ENCODE results near the gene FBXO27.

The FBXO27 gene

DNA sequence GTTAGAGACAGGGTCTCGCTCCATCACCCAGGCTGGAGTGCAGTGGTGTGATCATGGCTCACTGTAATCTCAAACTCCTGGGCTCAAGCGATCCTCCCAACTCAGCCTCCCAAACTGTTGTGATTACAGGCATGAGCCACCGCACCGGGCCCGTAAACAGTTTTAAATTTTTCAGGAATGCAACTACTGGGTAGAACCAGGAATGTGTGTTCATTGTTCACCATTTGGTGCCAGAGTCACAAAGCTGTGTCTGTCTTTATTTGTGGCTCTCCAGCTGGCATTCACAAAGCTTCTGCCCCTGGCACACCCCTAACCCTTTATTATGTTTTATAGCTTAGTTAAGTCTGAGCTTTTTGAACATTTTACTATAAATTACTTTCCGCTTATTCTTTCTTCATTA is 32.1 kb upstream of the FBXO27 start:
- Histone ChIP-seq H3K9me3 (ENCODE audit: control insufficient read depth, insufficient read depth, low read length) (no peaks in the 10 kb centered on the region), H3K27ac (ENCODE audit: low read length) (no peak overlapping the region), H3K27me3 (ENCODE audit: control insufficient read depth, insufficient read depth, low read length) (no peaks in the 10 kb centered on the region), H3K4me1 (ENCODE audit: control insufficient read depth, insufficient read depth, low read length) (no peaks in the 10 kb centered on the region), H3K4me3 (ENCODE audit: low read length) (no peak overlapping the region), H3K36me3 (ENCODE audit: control insufficient read depth, insufficient read depth, low read length) (no peaks in the 10 kb centered on the region)
- no CpG with 5 or more reads among the region's 6 CpGs for WGBS (ENCODE audit: insufficient coverage, insufficient read length)
- no peak for DNase-seq (ENCODE audit: low read depth, low spot score)

DNA sequence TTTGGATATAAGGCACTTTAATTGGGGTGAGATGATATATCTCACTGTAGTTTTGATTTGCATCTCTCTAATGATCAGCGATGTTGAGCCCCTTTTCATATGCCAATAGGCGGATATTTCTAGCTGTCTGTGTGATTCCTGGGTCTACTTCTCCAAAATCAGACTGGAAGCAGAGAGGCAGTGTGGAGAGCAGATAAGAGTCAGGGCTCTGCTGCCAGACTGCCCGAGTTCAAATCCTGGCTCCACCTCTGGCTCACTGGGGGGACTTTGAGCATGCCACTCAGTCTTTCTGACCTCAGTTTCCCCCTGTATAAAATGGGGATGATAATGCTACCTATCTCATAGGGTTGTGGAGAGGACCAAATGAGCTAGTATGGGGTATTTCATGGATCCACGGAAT is 27.8 kb upstream of the FBXO27 start:
- Histone ChIP-seq H3K27ac (ENCODE audit: low read length) (no peak overlapping the region), H3K9me3 (ENCODE audit: control insufficient read depth, insufficient read depth, low read length) (no peaks in the 10 kb centered on the region), H3K4me1 (ENCODE audit: control insufficient read depth, insufficient read depth, low read length) (no peaks in the 10 kb centered on the region), H3K4me3 (ENCODE audit: low read length) (no peak overlapping the region), H3K36me3 (ENCODE audit: control insufficient read depth, insufficient read depth, low read length) (no peaks in the 10 kb centered on the region), H3K27me3 (ENCODE audit: control insufficient read depth, insufficient read depth, low read length) (no peaks in the 10 kb centered on the region)
- no CpG with 5 or more reads among the region's 4 CpGs for WGBS (ENCODE audit: insufficient coverage, insufficient read length)
- DNase-seq (ENCODE audit: low read depth, low spot score) = no peak

- no peaks in the 10 kb centered on the region for H3K9me3 ChIP-seq (ENCODE audit: control insufficient read depth, insufficient read depth, low read length)
- no peak for DNase-seq (ENCODE audit: low read depth, low spot score)
- no peaks in the 10 kb centered on the region for H3K36me3 ChIP-seq (ENCODE audit: control insufficient read depth, insufficient read depth, low read length)
- no peaks in the 10 kb centered on the region for H3K27me3 ChIP-seq (ENCODE audit: control insufficient read depth, insufficient read depth, low read length)
- H3K27ac ChIP-seq (ENCODE audit: low read length) = no peak overlapping the region
- no peaks in the 10 kb centered on the region for H3K4me1 ChIP-seq (ENCODE audit: control insufficient read depth, insufficient read depth, low read length)
- H3K4me3 ChIP-seq (ENCODE audit: low read length) = no peak overlapping the region
Measured at GRCh38 chr19:39059302-39059701, 27.0 kb upstream of the FBXO27 start.

DNA sequence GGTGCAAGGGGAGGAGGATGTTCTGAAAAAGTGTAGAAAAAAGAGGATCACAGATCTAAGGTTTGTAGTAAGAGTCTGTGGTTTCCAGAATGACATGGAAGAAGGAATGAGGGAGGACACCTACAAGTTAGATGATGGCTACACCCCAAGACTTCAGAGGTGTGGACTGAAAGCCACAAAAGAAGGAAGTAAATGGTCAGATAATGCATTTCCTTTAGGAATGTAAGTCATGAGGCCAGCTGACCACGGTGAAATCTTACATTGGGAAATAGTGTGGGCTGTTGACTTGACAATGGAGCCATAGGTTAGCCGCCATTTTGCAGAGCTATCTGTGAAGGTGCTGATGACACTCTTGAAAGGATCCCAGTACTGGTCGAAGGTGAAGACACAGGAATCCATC is 25.3 kb upstream of the FBXO27 start:
- no peak for DNase-seq (ENCODE audit: low read depth, low spot score)
- Histone ChIP-seq H3K27ac (ENCODE audit: low read length) (no peak overlapping the region), H3K4me1 (ENCODE audit: control insufficient read depth, insufficient read depth, low read length) (no peaks in the 10 kb centered on the region), H3K36me3 (ENCODE audit: control insufficient read depth, insufficient read depth, low read length) (no peaks in the 10 kb centered on the region), H3K4me3 (ENCODE audit: low read length) (no peak overlapping the region), H3K9me3 (ENCODE audit: control insufficient read depth, insufficient read depth, low read length) (no peaks in the 10 kb centered on the region), H3K27me3 (ENCODE audit: control insufficient read depth, insufficient read depth, low read length) (no peaks in the 10 kb centered on the region)
- no CpG with 5 or more reads among the region's 3 CpGs for WGBS (ENCODE audit: insufficient coverage, insufficient read length)

DNA sequence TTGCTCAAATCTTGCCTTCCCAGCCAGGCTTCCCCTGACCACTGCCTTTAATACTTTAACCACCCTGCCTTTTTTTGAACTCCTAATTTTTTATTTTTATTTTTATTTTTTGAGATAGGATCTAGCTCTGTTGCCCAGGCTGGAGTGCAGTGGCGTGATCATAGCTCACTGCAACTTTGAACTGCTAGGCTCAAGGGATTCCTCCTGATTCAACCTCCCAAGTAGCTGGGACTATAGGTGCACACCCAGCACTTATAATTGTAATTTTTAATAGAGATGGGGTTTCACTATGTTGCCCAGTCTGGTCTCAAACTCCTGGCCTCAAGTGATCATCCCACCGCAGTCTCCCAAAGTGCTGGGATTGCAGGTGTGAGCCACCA is 21.7 kb upstream of the FBXO27 start:
- no peaks in the 10 kb centered on the region for H3K4me1 ChIP-seq (ENCODE audit: control insufficient read depth, insufficient read depth, low read length)
- no peaks in the 10 kb centered on the region for H3K27me3 ChIP-seq (ENCODE audit: control insufficient read depth, insufficient read depth, low read length)
- H3K4me3 ChIP-seq (ENCODE audit: low read length) = no peak overlapping the region
- H3K36me3 ChIP-seq (ENCODE audit: control insufficient read depth, insufficient read depth, low read length) = no peaks in the 10 kb centered on the region
- no peaks in the 10 kb centered on the region for H3K9me3 ChIP-seq (ENCODE audit: control insufficient read depth, insufficient read depth, low read length)
- DNase-seq (ENCODE audit: low read depth, low spot score) = no peak
- WGBS (ENCODE audit: insufficient coverage, insufficient read length) = no CpG with 5 or more reads among the region's 2 CpGs
- H3K27ac ChIP-seq (ENCODE audit: low read length) = no peak overlapping the region

DNA sequence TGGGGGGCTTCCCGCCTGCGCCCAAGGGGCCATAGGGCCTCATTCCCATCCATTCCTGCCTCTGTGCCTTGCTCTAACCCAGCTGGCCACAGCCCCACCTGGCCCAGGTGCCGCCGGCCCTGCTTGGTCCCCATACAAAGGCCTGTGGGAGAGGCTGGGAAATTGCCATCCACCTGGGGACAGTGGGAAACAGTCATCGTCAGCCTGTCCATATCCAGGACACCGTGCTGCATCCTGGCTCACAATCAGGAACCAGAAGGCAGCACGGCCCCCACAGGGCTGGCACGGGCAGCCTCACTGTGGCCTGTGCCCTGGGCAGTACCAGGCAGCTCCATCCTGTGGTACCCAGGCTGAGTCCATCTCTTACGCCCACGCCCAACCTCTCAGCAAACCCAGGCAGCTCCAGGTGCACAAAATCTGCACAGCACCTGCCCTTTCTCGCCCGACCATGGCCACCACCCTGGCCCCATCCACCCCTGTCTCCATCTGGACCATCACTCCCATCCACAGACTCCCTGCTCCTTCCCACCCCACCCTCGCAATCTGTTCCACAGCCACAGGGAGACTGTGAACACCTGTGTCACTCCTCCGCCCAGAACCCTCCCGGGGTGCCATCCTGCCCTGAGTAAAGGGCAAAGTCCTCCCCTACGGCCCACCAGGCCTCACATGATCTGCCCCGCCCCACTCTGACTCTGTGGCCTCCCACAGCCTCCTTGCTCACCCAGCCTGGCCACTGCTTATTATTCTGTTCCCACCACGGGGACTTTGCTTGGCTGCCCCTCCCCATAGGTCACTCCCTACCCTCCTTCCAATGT is 21.1 kb upstream of the FBXO27 start:
- H3K36me3 ChIP-seq (ENCODE audit: control insufficient read depth, insufficient read depth, low read length) = no peaks in the 10 kb centered on the region
- no peak overlapping the region for H3K27ac ChIP-seq (ENCODE audit: low read length)
- WGBS (ENCODE audit: insufficient coverage, insufficient read length) = no CpG with 5 or more reads among the region's 18 CpGs
- DNase-seq (ENCODE audit: low read depth, low spot score) = no peak
- no peaks in the 10 kb centered on the region for H3K27me3 ChIP-seq (ENCODE audit: control insufficient read depth, insufficient read depth, low read length)
- no peak overlapping the region for H3K4me3 ChIP-seq (ENCODE audit: low read length)
- H3K9me3 ChIP-seq (ENCODE audit: control insufficient read depth, insufficient read depth, low read length) = no peaks in the 10 kb centered on the region
- H3K4me1 ChIP-seq (ENCODE audit: control insufficient read depth, insufficient read depth, low read length) = no peaks in the 10 kb centered on the region

GRCh38 chr19:39052846-39053245 is 20.5 kb upstream of the FBXO27 start:
- no peaks in the 10 kb centered on the region for H3K36me3 ChIP-seq (ENCODE audit: control insufficient read depth, insufficient read depth, low read length)
- no peaks in the 10 kb centered on the region for H3K4me1 ChIP-seq (ENCODE audit: control insufficient read depth, insufficient read depth, low read length)
- H3K27ac ChIP-seq (ENCODE audit: low read length) = no peak overlapping the region
- no peaks in the 10 kb centered on the region for H3K9me3 ChIP-seq (ENCODE audit: control insufficient read depth, insufficient read depth, low read length)
- no peak overlapping the region for H3K4me3 ChIP-seq (ENCODE audit: low read length)
- no peaks in the 10 kb centered on the region for H3K27me3 ChIP-seq (ENCODE audit: control insufficient read depth, insufficient read depth, low read length)
- DNase-seq (ENCODE audit: low read depth, low spot score) = no peak
- WGBS (ENCODE audit: insufficient coverage, insufficient read length) = no CpG with 5 or more reads among the region's 9 CpGs

- Histone ChIP-seq H3K27me3 (ENCODE audit: control insufficient read depth, insufficient read depth, low read length) (no peaks in the 10 kb centered on the region), H3K9me3 (ENCODE audit: control insufficient read depth, insufficient read depth, low read length) (no peaks in the 10 kb centered on the region), H3K36me3 (ENCODE audit: control insufficient read depth, insufficient read depth, low read length) (no peaks in the 10 kb centered on the region), H3K4me1 (ENCODE audit: control insufficient read depth, insufficient read depth, low read length) (no peaks in the 10 kb centered on the region), H3K4me3 (ENCODE audit: low read length) (no peak overlapping the region), H3K27ac (ENCODE audit: low read length) (no peak overlapping the region)
- DNase-seq (ENCODE audit: low read depth, low spot score) = no peak
- WGBS (ENCODE audit: insufficient coverage, insufficient read length) = no CpG with 5 or more reads among the region's 10 CpGs
Measured at GRCh38 chr19:39052243-39052746, 19.9 kb upstream of the FBXO27 start.

DNA sequence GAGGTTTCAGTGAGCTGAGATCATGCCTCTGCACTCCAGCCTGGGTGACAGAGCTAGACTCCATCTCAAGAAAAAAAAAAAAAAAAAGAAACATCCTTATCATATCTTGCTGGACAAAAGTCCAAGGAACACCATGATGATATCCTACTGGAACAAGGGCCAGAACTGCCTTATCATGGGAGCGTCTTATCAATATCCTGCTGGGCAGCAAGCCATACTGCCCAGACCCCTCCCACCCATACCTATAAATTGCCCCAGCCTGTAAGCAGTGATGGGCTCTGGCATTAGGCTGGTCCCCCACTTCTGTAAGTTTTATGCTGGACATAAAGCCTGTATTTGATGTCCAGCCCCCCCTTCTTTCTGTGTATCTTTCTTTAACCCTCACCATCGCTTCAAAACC is 14.7 kb upstream of the FBXO27 start:
- Histone ChIP-seq H3K27me3 (ENCODE audit: control insufficient read depth, insufficient read depth, low read length) (no peaks in the 10 kb centered on the region), H3K9me3 (ENCODE audit: control insufficient read depth, insufficient read depth, low read length) (peaks cover 3% of the 10 kb centered on the region; the same call in 1 of the 2 replicates), H3K4me1 (ENCODE audit: control insufficient read depth, insufficient read depth, low read length) (no peaks in the 10 kb centered on the region), H3K4me3 (ENCODE audit: low read length) (no peak overlapping the region), H3K36me3 (ENCODE audit: control insufficient read depth, insufficient read depth, low read length) (no peaks in the 10 kb centered on the region), H3K27ac (ENCODE audit: low read length) (no peak overlapping the region)
- DNase-seq (ENCODE audit: low read depth, low spot score) = no peak
- WGBS (ENCODE audit: insufficient coverage, insufficient read length) = no CpG with 5 or more reads among the region's 2 CpGs

DNA sequence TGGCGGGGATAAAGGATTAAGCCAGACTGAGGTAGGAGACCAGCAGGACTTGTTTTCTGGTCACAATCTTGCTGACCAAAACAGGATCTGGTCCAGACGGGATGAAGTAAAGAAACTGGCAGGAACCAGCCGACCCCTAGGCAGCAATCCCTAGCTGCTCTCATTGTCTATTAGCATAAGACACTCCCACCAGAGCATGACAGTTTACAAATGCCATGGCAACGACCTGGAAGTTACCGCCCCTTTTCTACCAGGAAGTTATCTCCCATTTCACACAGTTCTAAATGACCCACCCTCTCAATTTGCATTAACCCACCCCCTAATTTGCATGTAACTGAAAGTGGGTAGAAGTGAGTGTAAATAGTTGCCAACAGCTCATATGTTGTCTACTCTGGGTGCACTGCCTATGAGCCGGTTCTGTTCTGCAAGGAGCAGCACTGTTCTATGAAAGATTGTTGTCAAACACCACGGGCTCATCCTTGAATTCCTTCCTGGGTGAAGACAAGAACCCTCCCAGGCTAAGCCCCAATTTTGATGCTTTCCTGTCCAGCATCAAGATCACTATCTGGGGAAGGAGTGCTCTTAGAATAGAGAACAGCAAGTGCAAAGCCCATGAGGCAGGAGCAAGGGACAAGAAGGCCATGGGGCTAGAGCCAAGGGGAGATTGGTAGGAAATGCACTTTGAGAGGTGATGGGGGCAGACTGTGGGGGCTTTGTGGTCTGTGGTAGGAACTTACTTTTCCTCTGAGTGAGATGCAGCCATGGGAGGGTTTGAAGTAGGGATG is 13.9 kb upstream of the FBXO27 start:
- DNase-seq (ENCODE audit: low read depth, low spot score) = no peak
- H3K27ac ChIP-seq (ENCODE audit: low read length) = no peak overlapping the region
- H3K4me1 ChIP-seq (ENCODE audit: control insufficient read depth, insufficient read depth, low read length) = no peaks in the 10 kb centered on the region
- WGBS (ENCODE audit: insufficient coverage, insufficient read length) = no CpG with 5 or more reads among the region's 7 CpGs
- no peaks in the 10 kb centered on the region for H3K36me3 ChIP-seq (ENCODE audit: control insufficient read depth, insufficient read depth, low read length)
- H3K9me3 ChIP-seq (ENCODE audit: control insufficient read depth, insufficient read depth, low read length) = peaks cover 3% of the 10 kb centered on the region; the same call in 1 of the 2 replicates
- H3K27me3 ChIP-seq (ENCODE audit: control insufficient read depth, insufficient read depth, low read length) = no peaks in the 10 kb centered on the region
- no peak overlapping the region for H3K4me3 ChIP-seq (ENCODE audit: low read length)

All from iPS DF 6.9 (cell line).